Activated gamma-delta T cell treated with anti-CD3 and anti-CD28 coated beads, Interleukin-2, amount 50 U/mL, for 16 hours (primary cell): ENCODE results near the gene NUP62.

Source experiments
- DNase-seq: peaks from one replicate; pipeline ENCODE4 v3.0.0-alpha.2; 2020; ENCODE audit warnings: low read depth

The NUP62 gene

DNA sequence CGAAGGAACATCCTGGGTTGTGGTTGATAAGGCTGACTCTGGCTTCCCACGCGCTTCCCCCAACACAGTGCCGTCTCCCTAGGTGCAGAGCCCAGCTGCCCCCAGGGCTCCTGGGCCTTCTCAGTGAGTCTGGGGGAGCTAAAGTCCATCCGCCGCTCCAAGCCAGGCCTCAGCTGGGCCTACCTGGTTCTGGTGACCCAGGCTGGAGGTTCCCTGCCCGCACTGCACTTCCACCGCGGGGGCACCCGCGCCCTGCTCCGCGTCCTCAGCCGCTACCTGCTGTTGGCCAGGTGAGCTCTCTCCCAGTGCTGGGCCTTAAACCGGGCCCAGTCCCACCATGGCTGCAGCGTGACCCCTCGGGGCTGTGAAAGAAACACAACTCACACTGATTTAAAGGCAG is 48.1 kb downstream of the NUP62 start:
- no peak for DNase-seq

DNA sequence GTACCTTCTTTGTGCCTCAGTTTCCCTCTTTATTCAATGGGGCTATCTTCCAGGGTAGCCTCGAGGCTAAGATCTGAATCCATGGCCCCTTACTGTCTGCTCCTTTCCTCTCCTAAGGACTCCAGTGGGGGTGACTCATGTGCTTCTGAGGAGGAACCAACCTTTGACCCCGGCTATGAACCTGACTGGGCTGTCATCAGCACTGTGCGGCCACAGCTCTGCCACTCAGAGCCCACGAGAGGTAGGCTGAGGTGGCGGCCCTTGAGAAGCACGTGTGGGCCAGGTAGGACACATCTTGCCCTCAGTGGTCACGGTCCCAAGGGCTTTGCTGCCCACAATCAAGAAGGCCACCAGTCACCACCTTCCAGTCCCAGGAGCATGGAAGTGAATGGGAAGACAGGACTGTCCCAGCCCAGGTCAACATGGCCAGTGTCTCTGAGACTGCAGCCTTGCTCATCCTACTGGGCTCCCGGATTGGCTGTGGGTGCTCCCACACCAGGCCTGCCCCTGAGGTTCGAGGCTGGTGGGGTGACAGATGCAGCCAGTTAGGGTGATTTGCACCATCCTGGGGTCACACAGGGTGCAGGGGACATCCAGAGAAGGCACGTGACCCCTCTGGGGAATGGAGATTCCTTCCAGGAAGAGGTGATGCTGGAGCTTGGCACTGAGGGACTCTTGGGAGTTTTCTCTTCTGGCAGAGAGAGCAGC is 49.0 kb downstream of the NUP62 start:
- no peak for DNase-seq

DNA sequence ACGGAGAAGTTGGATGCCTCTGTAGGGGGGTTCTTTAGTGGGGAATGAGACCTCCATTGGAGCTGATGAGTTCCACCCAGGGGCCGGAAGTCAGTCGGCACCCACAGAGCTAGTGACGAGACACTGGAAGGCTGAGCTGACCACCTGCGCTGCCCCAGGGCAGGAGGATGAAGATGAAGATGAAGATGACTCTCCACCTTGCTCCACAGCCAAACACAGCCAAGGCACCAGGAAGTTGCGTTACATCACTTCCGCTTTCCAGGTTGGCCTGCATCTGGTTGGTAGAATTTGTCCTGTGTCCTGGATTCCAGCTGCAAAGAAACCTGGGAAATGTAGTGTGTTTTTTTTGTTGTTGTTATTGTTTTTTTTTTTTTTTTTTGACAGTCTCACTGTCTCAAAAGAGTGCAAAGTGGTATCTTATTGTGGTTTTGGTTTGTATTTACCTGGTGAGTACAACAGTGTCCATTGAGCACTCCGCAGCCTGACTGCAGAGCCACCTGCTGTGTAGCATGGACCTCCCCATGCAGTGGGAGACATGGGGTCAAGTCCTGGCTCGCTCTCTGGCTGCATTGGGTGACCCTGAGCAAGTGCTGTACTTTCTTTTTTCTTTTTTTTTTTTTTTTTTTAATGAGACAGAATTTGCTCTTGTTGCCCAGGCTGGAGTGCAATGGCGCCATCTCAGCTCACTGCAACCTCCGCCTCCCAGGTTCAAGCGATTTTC is 49.9 kb downstream of the NUP62 start:
- DNase-seq: no peak

DNA sequence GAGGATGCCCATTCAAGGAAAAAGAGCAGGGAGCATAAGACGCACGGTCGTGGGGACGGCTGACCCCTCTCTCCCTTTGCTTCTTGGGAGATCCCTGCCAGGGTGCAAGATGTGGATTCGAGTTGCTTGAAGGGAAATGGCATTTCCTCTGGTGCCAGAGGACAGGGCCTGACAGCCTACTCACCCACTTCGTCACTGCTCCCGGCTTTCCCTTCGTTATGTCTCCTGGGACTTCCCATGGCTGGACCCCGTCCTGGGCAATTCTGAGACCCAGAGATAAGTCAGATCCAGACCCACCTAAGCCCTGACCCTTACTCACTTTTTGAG is 50.6 kb downstream of the NUP62 start:
- DNase-seq: no peak

DNA sequence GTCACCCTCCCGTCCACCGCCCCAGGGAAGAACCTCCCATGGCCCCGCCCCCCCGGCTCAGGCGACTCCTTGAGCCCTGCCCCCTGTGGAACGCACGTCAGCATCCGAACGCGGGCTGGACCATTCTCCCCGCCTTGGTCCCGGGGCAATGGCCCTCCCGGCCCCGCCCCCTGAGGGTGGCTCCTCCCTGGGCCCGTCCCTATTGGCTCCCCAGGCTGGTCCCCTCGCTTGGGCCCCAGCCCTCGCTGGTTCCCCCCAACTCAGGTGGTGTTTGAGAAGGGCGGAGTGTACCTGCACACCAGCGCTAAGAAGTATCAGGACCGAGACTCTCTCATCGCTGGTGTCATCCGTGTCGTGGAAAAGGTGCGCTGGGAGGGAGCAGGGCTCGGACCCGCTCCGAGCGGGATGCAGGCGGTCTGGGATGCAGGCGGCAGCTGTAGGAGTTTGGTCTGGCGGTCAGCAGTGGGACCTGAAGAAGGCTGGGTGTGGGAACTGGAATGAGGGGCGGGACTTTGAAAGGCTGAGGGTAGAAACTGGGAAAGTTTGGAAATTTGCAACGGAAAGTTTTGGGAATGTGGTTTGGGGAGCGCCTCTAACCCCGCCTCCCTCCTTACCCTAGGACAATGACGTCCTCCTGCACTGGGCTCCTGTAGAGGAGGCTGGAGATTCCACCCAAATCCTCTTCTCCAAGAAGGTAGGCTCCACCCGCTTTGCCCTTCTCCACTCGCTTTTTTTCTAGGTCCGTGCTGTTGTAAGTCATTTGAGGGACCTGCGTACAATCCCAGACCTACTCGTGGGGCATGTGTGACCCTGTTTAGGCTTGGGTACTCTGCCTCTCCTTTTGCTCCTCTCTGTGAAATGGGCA is 51.2 kb downstream of the NUP62 start:
- DNase-seq: peak; percentile 96

GRCh38 chr19:49877020-49877878 is 52.1 kb downstream of the NUP62 start, which contains the start of the genes AKT1S1 and TBC1D17:
AKT1S1 (minus strand) TSS chr19:49877355; CDS start chr19:49873295, 4,060 bp downstream.
TBC1D17 (plus strand) TSS chr19:49877702; CDS start chr19:49877724, 22 bp downstream.
- DNase-seq: peak; percentile 96

- DNase-seq: peak; percentile 94
Observed at GRCh38 chr19:49876422-49877019, 52.8 kb downstream of the NUP62 start.

DNA sequence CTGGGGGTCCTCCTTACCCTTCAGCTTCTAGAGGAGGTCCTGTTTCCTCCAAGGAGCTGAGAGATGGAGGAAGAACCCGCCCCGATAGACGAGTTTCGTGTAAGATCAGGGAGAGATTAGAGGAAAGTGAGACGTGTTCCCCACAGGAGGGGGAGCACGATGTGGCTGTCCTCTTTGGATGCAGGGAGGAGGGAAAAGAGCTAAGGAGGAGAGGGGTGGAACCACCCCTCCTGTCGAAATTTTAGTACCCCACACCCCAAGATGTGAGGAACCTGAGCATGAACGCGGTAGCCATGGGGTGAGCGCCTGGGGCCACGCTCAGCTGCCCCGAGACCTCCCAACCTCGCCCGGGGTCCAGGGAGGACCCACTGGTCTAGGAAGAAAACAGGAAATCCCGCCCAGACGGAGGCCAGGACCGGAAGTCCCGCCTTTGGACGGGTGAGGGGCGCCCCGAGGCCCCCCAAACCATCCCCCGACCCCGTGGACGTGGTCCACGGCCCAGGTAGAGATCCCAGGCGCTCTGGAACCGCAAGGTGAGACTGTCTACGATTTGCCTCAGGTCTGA is 53.4 kb downstream of the NUP62 start:
- peak; percentile 34 for DNase-seq

DNA sequence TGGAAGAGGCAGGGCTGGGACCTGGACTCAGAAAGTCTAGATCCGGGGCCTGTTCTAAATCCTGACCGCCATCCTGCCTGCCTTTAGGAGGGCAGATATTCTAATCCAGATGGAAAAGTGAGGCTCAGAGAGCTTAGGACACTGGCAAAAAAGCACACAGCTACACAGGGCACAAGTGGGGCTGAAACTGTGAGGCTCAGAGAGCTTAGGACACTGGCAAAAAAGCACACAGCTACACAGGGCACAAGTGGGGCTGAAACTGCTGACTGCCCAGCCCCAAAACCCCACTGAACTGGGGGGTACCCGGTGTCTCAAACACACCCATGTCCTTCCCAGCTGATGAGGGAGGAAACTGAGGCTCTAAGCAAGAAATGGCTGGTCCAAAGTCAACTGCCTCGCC is 54.1 kb downstream of the NUP62 start:
- no peak for DNase-seq

GRCh38 chr19:49874503-49875157 is 54.7 kb downstream of the NUP62 start:
- no peak for DNase-seq

GRCh38 chr19:49873834-49874233 is 55.5 kb downstream of the NUP62 start:
- no peak for DNase-seq

GRCh38 chr19:49873129-49873521 is 56.2 kb downstream of the NUP62 start:
- DNase-seq: no peak

- no peak for DNase-seq
Observed at GRCh38 chr19:49872245-49873128, 56.8 kb downstream of the NUP62 start.

- no peak for DNase-seq
Observed at GRCh38 chr19:49871349-49871985, 57.8 kb downstream of the NUP62 start.

DNA sequence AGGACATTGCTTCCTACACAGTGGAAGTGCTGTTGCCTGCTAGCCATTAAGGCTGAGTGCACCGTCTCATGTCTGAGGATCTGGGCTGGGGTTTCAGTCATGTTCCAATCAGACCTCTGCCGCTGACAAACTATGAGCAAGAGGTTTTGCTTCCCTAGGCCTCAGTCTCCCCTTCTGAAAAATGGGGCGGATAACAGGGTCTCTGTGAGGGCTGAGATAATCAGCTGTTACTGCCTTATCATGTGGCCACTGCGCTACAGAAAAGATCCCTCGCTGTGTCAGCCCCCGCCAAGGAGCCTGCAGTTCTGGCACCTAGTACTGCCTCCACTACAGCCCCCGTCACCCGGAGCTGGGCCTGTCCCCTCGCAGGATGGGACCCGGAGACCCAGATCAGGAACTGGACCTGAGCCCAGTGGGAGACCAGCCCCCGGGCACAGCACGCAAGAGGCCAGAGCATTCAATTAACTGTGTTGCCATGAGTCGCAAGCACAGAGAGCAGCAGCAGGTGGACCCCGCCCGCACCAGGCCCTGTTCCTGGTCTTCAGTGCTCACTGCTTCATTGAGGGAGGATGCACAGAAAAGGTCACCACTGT is 58.9 kb downstream of the NUP62 start:
- DNase-seq: no peak

DNA sequence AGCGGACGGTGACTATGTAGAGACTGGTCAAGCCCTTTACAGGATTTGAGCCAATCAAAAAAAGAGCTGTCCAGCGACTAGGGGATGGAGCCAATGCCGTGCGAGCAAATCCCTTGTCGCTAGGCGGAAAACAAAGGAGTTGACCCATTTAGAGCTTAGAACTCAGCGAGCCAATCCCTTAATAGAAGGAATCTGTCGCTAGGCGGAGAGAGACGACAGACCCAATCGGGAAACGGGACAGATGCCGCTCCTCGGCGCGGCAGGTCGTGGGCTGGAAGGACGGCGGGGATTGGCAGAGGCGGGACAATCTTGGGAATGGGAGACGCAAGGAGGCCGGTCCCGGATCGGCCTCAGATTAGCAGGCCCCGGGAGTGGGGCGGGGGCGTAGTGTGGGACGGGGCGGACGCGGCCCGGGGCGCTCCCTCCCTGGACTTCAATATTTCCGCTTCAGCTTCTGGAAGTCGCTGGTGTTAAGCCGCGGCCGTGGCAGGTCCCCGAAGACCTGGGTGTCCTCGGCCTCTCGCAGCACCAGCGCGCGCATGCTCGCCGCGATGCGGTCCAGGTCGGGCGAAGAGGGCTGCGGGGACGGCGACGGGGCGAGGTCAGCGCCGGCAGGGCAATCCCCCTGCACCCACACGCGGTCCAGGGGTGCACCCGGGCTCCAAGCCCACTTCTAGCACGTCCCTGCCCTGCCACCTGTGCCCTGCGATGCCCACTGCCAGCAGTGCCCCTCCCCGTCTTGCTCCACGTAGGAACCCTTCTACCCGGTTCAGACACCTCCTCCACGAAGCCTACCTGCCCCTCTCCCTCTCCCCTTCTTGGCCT is 59.6 kb downstream of the NUP62 start:
- peak; percentile 81 for DNase-seq

DNA sequence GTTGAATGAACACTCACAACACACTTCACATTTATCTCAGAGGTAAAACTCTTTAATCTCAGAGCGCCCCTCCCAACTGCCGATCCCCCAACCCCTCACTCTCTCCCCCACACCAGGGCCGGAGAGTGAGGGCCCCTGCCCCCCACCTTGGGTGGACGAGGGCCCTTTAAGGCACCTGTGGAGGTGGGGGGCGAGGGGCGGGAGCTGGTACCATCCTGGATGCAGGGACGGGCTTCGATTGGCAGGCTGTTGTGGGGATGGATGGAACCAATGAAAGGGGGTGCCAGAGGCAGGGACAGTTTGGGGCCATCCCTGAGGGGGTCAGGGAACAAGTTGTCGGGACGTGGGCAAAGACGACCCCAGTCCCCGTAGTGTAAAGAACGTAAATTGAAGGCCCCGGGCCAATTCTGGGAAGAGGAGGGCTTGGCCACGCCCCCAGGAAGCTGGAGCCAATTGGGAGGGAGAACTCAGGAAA is 60.3 kb downstream of the NUP62 start:
- DNase-seq: no peak
